Measurements from ENCODE around the gene DDHD1.
"Not testable (repeated sequence)": the region's sequence is repeated elsewhere in the genome, so short reads cannot be mapped to it uniquely, and the experiment has no call there.

The DDHD1 gene

GRCh38 chr14:53103636-53104340 lies 49.3 kb downstream of the DDHD1 start:
- no peak for DNase-seq

- DNase-seq = no peak
Measured at GRCh38 chr14:53093206-53093605, 59.9 kb downstream of the DDHD1 start.

- no peak for DNase-seq
Measured at GRCh38 chr14:53090853-53091252, 62.3 kb downstream of the DDHD1 start.

DNA sequence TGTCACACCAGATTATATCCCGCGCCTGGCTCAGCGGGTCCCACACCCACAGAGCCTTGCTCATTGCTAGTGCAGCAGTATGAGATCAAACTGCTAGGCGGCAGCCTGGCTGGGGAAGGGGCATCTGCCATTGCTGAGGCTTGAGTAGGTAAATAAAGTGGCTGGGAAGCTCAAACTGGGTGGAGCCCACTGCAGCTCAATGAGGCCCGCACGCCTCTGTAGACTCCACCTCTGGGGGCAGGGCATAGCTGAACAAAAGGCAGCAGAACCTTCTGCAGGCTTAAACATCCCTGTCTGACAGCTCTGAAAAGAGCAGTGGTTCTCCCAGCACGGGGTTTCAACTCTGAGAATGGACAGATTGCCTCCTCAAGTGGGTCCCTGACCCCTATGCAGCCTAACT lies 68.2 kb downstream of the DDHD1 start:
- not testable (repeated sequence) for DNase-seq

- DNase-seq = no peak
Measured at GRCh38 chr14:53064475-53064874, 88.6 kb downstream of the DDHD1 start.

DNA sequence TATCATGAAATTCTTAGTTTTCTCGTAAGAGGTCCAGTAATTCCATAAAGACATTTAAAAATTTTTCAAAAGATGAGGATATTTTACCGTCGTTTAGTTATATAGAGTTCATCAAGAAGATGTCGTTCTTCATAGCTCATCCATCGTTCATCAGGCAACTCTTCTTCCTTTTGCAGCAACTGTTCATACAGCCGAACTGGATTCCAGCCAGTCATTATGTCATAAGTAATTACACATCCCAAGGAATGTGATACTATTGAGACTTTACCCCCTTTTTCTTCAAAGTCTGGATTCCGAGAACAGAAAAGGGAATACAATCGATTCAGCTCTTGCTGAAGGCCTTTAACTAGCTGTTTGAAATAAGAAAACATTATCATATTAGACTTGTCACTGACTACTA lies 90.3 kb downstream of the DDHD1 start:
- DNase-seq = no peak

GRCh38 chr14:53060046-53060445 lies 93.1 kb downstream of the DDHD1 start:
- DNase-seq = no peak

- peak; percentile 6 for DNase-seq
Measured at GRCh38 chr14:53055003-53055402, 98.1 kb downstream of the DDHD1 start.

GRCh38 chr14:53054457-53054856 lies 98.7 kb downstream of the DDHD1 start:
- no peak for DNase-seq

GRCh38 chr14:53048631-53049030 lies 104.5 kb downstream of the DDHD1 start:
- DNase-seq = no peak

GRCh38 chr14:53047307-53048069 lies 105.6 kb downstream of the DDHD1 start:
- no peak for DNase-seq

DNA sequence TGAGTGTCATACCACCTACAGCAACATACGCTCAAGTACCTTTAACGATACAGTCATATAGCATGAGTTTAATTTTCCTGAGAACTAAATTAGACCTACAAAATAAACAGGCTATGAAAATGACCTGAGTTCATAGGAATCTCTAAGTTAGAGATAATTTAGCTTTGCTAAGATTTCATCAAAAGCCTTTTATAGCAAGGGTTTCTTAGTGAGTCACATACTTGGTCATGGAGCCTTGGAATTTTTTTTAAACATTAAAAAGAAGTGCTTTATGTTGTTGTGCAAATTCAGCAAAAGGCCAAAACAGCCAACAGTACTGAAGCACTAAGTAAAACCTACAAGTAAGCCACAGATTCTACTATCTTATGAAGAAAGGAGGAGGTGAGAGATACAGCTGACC lies 108.6 kb downstream of the DDHD1 start:
- no peak for DNase-seq

GRCh38 chr14:53043027-53043581 lies 110.0 kb downstream of the DDHD1 start:
- DNase-seq = no peak

GRCh38 chr14:53042480-53042879 lies 110.6 kb downstream of the DDHD1 start:
- no peak for DNase-seq

DNA sequence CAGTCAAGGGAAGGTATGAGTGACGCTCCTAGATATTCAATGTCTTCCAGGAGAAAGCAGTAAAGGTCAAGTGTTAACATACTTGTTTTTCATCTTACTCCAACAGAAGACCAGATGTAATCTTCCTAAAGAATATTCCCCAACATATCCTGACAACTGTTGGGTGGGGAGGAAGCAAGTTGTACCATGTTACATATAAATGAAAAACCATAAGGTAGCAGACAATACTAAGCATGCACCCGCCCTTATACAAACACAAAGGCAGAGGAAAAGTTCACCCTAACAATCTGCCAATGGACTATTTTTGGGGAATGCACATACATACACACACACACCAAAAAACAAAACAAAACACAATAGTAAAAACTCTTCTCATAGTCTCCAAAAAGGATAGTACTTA lies 112.1 kb downstream of the DDHD1 start:
- DNase-seq = no peak

DNA sequence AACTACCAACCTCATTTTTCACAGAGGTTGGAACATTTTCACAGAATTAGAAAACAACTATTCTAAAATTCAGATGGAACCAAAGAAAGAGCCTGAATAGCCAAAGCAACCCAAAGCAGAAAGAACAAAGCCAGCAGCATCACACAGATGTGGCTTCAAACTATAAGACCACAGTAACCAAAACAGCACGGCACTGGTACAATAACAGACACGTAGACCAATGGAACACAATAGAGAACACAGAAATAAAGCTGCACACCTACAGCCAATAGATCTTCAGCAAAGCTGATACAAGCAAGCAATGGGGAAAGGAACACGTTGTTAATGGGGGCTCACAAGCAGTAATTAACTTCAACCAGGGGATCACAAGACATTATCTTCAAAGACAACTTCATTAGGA lies 114.5 kb downstream of the DDHD1 start:
- no peak for DNase-seq

DNA sequence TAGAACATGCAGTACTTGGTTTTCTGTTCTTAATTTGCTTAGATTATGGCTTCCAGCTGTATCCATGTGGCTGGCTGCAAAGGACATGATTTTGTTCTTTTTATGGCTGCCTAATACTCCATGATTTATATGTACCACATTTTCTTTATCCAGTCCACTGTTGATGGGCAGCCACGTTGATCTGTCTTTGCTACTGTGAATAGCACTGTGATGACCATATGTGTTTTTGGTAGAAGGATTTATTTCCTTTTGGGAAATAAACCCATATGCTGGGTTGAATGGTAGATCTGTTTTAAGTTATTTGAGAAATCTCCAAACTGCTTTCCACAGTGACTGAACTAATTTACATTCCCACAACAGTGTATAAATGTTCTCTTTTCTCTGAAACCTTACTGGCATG lies 116.1 kb downstream of the DDHD1 start:
- DNase-seq = no peak

DNA sequence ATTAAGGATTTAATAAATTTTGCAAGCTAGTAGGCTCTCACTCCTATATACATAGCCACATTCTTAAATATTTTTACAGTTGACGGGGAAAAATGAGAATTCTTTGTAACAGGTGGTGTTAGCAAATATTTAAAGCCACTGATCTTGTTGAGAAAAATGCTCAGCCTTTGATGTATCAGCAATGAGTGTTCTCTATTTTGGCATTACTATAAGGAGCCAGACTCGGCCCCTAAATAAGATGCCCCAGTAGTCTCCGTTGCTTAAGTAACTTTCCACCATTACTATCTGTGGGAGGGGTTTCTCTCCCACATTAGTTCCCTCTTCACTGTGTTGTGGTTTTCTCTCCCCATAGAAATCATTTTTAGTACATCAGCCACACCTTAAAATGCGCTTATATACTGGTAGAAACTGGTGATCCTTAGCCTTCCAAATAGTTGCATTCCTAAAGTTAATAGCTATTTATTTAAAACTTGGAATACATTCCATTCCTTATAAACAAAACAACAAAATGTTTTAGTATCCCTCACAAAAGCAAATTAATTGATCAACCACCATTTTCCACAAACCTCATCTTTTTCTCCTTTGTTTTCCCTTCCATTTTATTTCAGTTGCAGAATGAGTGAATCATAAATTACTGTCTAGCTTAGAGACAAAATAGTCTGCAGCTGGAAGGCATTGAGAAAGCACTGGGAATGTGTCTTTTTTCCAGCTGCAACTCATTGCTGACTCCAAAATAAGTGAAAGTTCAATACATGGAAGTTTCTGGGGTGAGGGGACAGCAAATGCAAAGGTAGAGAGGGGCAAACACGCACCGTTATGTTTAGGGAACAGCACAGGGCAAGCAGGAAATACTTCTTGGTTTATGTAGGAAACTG lies 117.5 kb downstream of the DDHD1 start:
- DNase-seq = no peak

DNA sequence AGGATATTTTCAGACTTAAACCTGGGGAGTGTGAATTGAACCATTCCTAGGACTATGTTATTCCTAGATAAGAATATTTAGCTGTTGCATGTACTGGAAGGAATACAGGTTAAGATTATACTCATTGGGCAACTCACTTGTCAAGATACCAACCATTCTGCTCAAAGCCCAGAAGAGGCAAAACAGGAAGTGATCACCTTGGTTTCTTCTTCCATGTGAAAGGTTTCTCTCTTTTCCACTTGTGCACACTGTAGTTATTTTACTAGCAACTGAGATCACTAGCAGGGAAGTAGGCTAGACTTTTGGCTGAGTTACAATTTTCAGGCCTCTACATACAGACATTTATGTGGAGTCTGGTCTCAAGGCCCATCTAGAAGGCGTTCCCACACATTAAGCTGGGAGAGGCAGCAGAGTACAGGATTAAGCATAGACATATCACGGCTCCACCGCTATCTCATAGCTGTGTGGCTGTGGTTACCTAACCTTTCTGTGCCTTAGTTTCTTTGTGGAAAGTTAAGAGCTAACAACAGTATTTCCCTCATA lies 118.4 kb downstream of the DDHD1 start:
- DNase-seq = no peak

- no peak for DNase-seq
Measured at GRCh38 chr14:53034036-53034435, 119.1 kb downstream of the DDHD1 start.

DNA sequence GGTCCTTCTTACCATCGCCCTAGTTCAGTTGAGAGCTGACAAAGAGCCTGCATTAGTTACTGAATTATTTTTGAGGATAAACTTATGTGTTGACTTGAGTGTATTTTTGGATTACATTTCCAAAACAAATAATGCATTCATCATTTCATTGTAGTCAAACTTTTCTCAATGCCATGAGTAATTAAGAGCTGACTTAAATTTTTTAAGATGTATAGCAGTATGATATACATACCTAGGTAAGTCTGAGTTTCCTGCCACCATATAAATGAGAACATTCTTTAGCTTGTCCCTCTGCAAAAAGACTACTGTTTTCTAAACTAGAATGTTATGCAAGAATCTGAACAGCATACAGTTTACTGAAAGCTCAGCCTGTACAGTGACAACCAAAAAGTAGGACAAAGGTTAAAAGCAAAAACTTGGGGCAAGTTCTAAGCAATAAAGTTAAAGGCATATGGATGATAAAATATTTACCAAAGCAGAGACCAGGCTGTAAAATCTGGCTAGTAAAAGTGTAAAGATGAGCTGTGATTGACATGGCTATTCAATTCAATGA lies 120.2 kb downstream of the DDHD1 start:
- no peak for DNase-seq

GRCh38 chr14:53032161-53032803 lies 120.8 kb downstream of the DDHD1 start:
- no peak for DNase-seq
